ENCODE data around the gene KIF20B.
"Not testable (repeated sequence)": the region's sequence is repeated elsewhere in the genome, so short reads cannot be mapped to it uniquely, and the experiment has no call there.

The KIF20B gene

DNA sequence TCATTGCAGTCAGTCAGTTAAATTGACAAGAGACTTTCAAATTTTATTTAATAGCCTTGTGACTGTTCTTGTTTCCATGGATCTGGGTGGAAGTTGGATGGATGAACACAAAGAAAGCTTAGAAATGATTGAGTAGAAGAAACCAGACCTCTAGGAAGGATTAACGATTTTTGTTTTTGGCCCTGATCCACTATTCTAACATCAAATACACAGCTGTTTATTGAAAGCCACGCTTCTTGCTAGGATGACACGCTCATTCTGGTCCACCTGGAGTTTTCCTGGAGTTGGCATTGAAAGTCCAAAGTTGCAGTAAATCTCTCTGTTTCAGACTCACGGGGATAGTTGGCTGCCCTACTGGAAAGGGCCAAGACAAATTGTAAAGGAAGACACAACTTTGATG, 108.4 kb downstream of the KIF20B start:
- no peak for DNase-seq (ENCODE audit: low read depth in 1 of 2, low spot score in 1 of 2)
- TF ChIP-seq JUND (IDR thresholded peaks at IDR 0.05; ENCODE audit: low read depth): no peak
- in situ Hi-C loops (cut with HindIII; ENCODE audit: low pct_unique_long_range_greater_than_20kb, low sequenced_read_pairs): no loop called here

DNA sequence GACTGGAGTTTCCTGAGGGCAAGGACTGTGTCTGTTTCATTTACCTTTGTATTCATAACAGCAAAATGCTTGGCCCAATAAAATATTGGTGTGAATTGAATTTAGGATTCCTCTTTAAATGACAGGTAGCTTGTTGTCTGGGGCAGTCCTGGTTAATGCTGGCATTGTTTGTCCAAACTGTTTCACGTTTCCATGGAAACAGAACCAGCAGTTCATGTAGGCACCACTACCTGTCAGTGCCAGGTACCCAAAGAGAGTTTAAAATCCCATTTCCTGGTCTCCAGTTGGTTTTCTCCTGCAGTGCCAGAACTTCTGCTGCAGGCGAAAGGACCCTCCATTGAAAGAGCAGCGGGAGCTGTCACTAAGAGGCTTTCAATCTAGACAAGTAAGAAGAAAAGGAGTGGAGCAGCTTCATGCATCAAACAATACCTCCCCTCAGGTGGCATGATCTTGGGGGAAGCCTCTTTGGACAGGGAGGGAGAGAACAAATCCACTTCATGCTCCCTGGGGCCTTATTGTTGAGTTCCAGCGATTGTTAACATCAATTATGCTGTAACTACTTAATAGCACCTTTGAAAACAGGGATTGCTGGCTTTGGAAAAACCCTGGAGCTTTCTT, 109.6 kb downstream of the KIF20B start:
- in situ Hi-C loops (cut with HindIII; ENCODE audit: low pct_unique_long_range_greater_than_20kb, low sequenced_read_pairs): no loop called here
- TF ChIP-seq JUND (IDR thresholded peaks at IDR 0.05; ENCODE audit: low read depth): no peak
- DNase-seq (ENCODE audit: low read depth in 1 of 2, low spot score in 1 of 2): no peak

DNA sequence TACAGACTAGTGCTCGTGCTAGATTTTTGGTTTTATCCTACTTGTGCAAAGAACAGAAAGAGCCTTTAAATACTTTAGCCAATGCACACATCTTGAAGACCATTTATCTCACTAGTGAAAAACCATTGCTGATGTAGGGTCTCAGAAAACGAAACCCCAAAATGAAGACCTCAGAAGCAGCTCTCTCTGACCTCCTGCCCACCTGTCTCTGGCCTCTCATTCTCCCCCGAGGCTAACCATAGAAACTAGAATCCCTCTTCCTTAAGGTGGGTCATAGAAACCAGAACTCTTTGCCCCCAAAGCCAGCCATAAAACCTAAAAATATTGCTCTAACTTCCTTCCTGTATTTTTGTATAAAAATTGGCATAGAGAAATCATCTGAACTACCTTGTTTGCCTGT, 112.2 kb downstream of the KIF20B start:
- in situ Hi-C loops (cut with HindIII; ENCODE audit: low pct_unique_long_range_greater_than_20kb, low sequenced_read_pairs): no loop called here
- DNase-seq (ENCODE audit: low read depth in 1 of 2, low spot score in 1 of 2): no peak
- no peak for TF ChIP-seq JUND (IDR thresholded peaks at IDR 0.05; ENCODE audit: low read depth)

DNA sequence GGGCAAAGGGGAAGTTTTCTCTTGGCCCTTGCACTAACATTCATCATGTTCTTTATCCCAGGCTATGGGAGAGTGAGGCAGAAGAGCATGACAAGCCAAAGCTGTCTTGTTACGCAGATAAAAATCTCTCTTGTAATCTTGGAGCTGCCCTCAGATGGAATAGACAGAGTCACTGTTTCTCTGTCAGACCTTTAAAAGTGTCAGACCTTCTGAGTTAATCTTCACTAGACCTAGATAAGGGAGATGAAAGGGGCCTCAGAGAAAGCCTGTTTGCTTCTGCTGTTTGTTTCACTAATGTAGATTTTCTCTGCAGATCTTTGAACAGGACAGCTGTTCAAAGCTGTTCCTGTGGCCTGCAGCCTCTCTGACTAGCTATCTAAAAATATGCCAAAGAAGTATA, 112.9 kb downstream of the KIF20B start:
- TF ChIP-seq JUND (IDR thresholded peaks at IDR 0.05; ENCODE audit: low read depth): no peak
- no peak for DNase-seq (ENCODE audit: low read depth in 1 of 2, low spot score in 1 of 2)
- in situ Hi-C loops (cut with HindIII; ENCODE audit: low pct_unique_long_range_greater_than_20kb, low sequenced_read_pairs): no loop called here

DNA sequence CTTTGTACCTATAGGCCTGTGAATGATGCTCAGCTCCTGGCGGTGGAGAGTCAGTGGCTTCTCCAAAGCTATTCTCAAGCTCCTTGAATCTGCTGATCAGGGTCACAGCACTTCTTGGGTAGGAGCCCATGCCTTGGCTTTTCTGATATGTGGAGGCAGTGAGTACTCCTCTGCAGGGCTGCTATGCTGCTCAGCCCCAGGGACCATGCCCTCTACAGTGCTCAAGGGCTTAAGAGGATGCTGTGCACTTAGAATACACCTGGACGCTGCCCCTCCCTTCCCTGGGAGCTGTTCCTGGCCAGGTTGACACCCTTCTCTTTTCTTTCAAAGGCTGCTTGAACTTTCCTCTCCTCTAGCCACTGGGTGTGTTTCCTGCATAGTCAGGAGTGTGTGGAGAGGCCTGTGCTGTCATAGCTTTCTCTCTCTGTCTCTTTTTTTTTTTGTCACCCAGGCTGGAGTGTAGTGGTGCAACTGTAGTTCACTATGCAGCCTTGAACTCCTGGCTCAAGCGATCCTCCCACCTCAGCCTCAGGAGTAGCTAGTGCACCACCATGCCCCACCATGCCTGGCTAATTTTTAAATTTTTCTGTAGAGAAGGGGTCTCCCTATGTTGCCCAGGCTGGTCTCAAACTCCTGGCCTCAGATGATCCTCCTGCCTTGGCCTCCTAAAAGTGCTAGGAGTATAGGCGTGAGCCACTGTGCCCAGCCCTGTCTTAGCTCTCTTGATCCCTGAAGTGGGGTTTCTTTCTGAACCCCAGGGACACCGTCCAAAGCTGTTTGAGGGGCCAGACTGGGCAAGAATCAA, 113.9 kb downstream of the KIF20B start:
- DNase-seq (ENCODE audit: low read depth in 1 of 2, low spot score in 1 of 2): no peak
- in situ Hi-C loops (cut with HindIII; ENCODE audit: low pct_unique_long_range_greater_than_20kb, low sequenced_read_pairs): no loop called here
- TF ChIP-seq JUND (IDR thresholded peaks at IDR 0.05; ENCODE audit: low read depth): no peak

DNA sequence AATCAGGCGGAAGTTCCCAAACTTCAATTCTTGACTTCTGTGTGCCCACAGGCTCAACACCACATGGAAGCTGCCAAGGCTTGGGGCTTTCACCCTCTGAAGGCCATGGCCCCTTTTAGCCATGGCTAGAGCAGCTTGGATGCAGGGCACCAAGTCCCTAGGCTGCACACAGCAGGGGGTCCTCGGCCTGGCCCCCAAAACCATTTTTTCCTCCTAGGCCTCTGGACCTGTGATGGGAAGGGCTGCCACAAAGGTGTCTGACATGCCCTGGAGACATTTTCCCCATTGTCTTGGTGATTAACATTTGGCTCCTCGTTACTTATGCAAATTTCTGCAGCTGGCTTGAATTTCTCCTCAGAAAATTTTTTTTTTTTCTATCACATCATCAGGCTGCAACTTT, 117.6 kb downstream of the KIF20B start:
- in situ Hi-C loops (cut with HindIII; ENCODE audit: low pct_unique_long_range_greater_than_20kb, low sequenced_read_pairs); DNase-seq (ENCODE audit: low read depth in 1 of 2, low spot score in 1 of 2): not testable (repeated sequence)
